GM12892 (cell line): ENCODE data around the gene DOK7.

ENCODE experiments used
- POLR2A ChIP-seq: IDR thresholded peaks from 2 replicates; pipeline ENCODE4 v1.6.1; 2011; ENCODE audit warnings: low read depth, low read length, control low read depth
- POLR2AphosphoS5 ChIP-seq: IDR thresholded peaks from 2 replicates; pipeline ENCODE4 v1.6.1; 2011; ENCODE audit warnings: low read depth, low read length, control low read depth
- TAF1 ChIP-seq: IDR thresholded peaks from 2 replicates; pipeline ENCODE4 v1.6.1; 2011; ENCODE audit warnings: low read depth, mild to moderate bottlenecking, control low read depth, low read length, borderline replicate concordance

DNA sequence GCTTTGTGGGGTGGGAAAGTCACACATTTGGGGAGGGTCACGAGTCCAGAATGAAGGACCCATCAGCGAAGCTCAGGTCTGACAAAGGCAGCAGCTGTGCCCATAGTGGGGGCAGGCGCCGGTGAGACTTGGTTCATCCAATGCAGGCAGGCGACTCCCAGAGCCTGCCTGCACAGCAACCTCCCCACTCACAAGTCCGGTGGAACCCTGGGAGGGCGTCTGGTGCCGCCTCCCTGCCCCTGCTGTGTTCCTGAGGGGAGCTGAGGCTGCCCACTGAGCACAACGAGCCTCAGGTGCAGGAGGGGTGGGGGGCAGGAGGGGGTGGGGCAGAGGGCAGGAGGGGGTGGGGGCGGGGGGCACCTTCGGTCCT lies 55.4 kb downstream of the DOK7 start:
- no peak for TF ChIP-seq POLR2A
- TF ChIP-seq TAF1, result no peak
- TF ChIP-seq POLR2AphosphoS5, result no peak
